Tibial nerve (tissue), 4 donors: ENCODE measurements around the gene DEGS2. TPM values are rescaled to one million over a fixed set of nuclear protein-coding genes. Genes with fewer than 3 reads are reported as not detected.
A peak's percentile ranks its signal among the peaks of the same experiment; 100 is the strongest.

Source experiments
- DNase-seq, 2 donors: peaks; one replicate each; pipeline ENCODE4 v3.0.0-alpha.2; 2019; ENCODE audit warnings: low spot score in 2 of 2
- H3K27ac ChIP-seq, 4 donors: fragments of 200-600 bp; sonication (generic) in 3 of 4; one replicate each; pipeline ENCODE4 v1.5.1; 2017 to 2019; ENCODE audit warnings: mild to moderate bottlenecking in 1 of 4
- H3K27me3 ChIP-seq, 2 donors: fragments of 200-600 bp; sonication (generic) in 1 of 2; one replicate each; pipeline versions ENCODE4 v1.5.1 to v1.6.0; 2017 to 2019
- H3K36me3 ChIP-seq, 3 donors: fragments of 200-600 bp; sonication (generic); one replicate each; pipeline ENCODE4 v1.5.1; 2018 to 2019
- H3K4me1 ChIP-seq, 4 donors: fragments of 200-600 bp; sonication (generic) in 3 of 4; one replicate each; pipeline ENCODE4 v1.5.1; 2017 to 2019
- H3K4me3 ChIP-seq, 4 donors: fragments of 200-600 bp; sonication (generic) in 3 of 4; one replicate each; pipeline ENCODE4 v1.5.1; 2017 to 2019; ENCODE audit warnings: mild to moderate bottlenecking in 1 of 4, moderate library complexity in 1 of 4
- H3K9me3 ChIP-seq, 4 donors: fragments of 200-600 bp; sonication (generic) in 3 of 4; one replicate each; pipeline ENCODE4 v1.5.1; 2017 to 2019
- EP300 ChIP-seq, 2 donors: sonication (generic); formaldehyde crosslinking; IDR thresholded peaks; one replicate each; pipeline ENCODE4 v1.6.1; 2017; ENCODE audit warnings: antibody characterized with exemption in 2 of 2, mild to moderate bottlenecking in 1 of 2
- POLR2A ChIP-seq, 2 donors: fragments of 450-650 bp; IDR thresholded peaks; one replicate each; pipeline ENCODE4 v1.6.1; 2017; ENCODE audit warnings: antibody characterized with exemption in 2 of 2, mild to moderate bottlenecking in 2 of 2, moderate library complexity in 2 of 2
- WGBS, 2 donors: methylation state at CpG; one replicate each; pipeline ENCODE4 v1.1.5; 2018; 5-methylcytosine and 5-hydroxymethylcytosine counted together
- total RNA-seq, 4 donors: library from RNA; depleted of rRNA; stranded (reverse); fragments of >200 nt; gene quantifications; one replicate each; pipeline ENCODE4 v1.1.0, GENCODE V29; 2016
- TF ChIP-seq, protein P1 (sequence below), 5 experiments: fragments of 200-600 bp in 3 of 5; fragments of 450-650 bp in 2 of 5; sonication (generic) in 3 of 5; IDR thresholded peaks; one replicate each; pipeline ENCODE4 v1.5.1; 2016 to 2019; ENCODE audit warnings: antibody characterized with exemption in 5 of 5, mild to moderate bottlenecking in 3 of 5, moderate library complexity in 2 of 5

The DEGS2 gene
- total RNA-seq, 4 donors from 2014 or later = 1.3 to 5.1 (median 1.8) TPM

DNA sequence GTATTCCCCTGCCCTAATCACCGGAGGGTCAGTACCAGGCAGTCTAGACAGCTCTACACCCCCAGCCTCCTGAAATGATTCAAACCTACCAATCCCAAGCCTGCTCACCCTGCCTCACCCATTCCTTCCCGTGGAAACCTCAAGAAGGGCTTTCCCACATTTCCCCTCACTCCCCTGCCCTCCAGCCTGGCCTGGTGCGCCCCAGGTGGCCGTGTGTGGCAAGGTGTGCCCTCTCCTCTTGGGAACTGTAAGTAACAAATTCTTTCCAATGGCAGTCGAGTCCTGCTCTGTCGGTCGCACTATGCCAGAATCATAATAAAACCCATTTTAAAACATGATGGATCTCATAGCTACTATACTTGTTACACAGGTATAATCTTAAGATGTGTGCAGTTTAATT, 13.9 kb upstream of the DEGS2 start:
- no peak for DNase-seq
- H3K36me3 ChIP-seq = peaks cover 0 to 9% (median 0%) of the 10 kb centered on the region in 3 donors
- H3K27ac ChIP-seq = no peak overlapping the region
- WGBS, 2 donors = 71 to 75% methylated on average over 7 of the region's 7 CpGs
- no peak overlapping the region for H3K4me3 ChIP-seq
- H3K9me3 ChIP-seq = no peaks in the 10 kb centered on the region
- H3K27me3 ChIP-seq = no peaks in the 10 kb centered on the region
- H3K4me1 ChIP-seq = no peaks in the 10 kb centered on the region
- no peak for TF ChIP-seq POLR2A (IDR thresholded peaks at IDR 0.05)
- TF ChIP-seq EP300 (IDR thresholded peaks at IDR 0.05) = no peak
- TF ChIP-seq, protein P1, sequence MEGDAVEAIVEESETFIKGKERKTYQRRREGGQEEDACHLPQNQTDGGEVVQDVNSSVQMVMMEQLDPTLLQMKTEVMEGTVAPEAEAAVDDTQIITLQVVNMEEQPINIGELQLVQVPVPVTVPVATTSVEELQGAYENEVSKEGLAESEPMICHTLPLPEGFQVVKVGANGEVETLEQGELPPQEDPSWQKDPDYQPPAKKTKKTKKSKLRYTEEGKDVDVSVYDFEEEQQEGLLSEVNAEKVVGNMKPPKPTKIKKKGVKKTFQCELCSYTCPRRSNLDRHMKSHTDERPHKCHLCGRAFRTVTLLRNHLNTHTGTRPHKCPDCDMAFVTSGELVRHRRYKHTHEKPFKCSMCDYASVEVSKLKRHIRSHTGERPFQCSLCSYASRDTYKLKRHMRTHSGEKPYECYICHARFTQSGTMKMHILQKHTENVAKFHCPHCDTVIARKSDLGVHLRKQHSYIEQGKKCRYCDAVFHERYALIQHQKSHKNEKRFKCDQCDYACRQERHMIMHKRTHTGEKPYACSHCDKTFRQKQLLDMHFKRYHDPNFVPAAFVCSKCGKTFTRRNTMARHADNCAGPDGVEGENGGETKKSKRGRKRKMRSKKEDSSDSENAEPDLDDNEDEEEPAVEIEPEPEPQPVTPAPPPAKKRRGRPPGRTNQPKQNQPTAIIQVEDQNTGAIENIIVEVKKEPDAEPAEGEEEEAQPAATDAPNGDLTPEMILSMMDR (IDR thresholded peaks at IDR 0.05) = no peak

DNA sequence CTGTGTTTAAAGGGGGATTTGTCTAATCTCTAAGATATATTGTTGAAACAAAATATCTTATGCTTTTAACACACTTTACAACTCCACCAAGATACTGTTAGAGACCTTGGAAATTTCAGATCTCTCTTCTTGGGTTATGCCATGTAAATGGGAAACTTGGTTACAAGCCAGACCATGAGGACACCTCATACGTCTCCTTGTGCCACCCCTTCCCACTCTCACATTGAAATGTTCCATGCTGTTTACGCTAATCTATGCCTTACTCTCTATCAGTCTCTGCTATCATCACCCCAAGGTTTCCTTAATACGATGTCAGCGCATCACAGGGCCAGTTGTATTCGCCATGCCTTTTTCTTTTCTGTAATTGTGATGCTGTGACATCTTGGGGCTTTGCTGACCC, 13.4 kb upstream of the DEGS2 start:
- H3K36me3 ChIP-seq = peaks cover 0 to 9% (median 0%) of the 10 kb centered on the region in 3 donors
- WGBS, 2 donors = 79 to 81% methylated on average over 5 of the region's 5 CpGs
- no peak overlapping the region for H3K4me3 ChIP-seq
- TF ChIP-seq, protein P1 (IDR thresholded peaks at IDR 0.05) = no peak
- no peak for TF ChIP-seq EP300 (IDR thresholded peaks at IDR 0.05)
- no peak for TF ChIP-seq POLR2A (IDR thresholded peaks at IDR 0.05)
- no peak overlapping the region for H3K27ac ChIP-seq
- H3K4me1 ChIP-seq = no peaks in the 10 kb centered on the region
- H3K27me3 ChIP-seq = no peaks in the 10 kb centered on the region
- H3K9me3 ChIP-seq = no peaks in the 10 kb centered on the region
- no peak for DNase-seq

DNA sequence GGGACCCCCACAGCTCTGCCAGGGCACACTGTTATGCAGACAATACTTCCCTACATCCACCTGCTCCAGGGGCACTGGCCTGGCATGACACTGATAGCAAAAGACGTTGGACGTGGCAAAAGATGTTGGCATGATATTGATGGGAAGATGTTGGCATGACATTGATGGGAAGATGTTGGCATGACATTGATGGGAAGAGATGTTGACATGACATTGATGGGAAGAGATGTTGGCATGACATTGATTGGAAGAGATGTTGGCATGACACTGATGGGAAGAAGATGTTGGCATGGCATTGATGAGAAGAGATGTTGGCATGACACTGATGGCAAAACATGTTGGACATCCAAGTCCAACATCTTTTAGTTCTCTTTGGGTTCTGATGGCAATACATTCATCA, 11.4 kb upstream of the DEGS2 start:
- H3K4me1 ChIP-seq = peaks cover 0 to 10% (median 6%) of the 10 kb centered on the region in 4 donors
- 92 to 98% methylated on average over 2 of the region's 2 CpGs for WGBS, 2 donors
- H3K36me3 ChIP-seq = peaks cover 0 to 9% (median 0%) of the 10 kb centered on the region in 3 donors
- DNase-seq = no peak
- H3K4me3 ChIP-seq = no peak overlapping the region
- peaks cover 0 to 8% of the 10 kb centered on the region in 2 donors for H3K27me3 ChIP-seq
- H3K9me3 ChIP-seq = no peaks in the 10 kb centered on the region
- TF ChIP-seq EP300 (IDR thresholded peaks at IDR 0.05) (no peak), POLR2A (IDR thresholded peaks at IDR 0.05) (no peak)
- TF ChIP-seq, protein P1 (IDR thresholded peaks at IDR 0.05) = no peak
- no peak overlapping the region for H3K27ac ChIP-seq

DNA sequence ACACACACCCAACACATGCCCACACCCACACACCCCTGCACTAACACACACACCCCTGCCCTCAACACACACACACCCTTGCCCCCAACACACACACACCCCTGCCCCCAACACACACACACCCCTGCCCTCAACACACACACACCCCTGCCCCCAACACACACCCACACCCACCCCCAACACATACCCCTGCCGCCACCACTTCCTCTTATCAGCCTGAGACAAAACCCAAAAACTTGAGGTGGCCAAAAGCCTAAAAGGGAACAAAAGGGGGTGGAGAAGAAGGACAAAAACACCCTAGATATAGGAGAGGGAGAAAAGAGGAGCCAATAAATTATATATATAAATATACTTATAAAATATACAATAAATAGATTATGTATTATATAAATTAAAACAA, 9.1 kb upstream of the DEGS2 start:
- WGBS, 2 donors = 88 to 91% methylated on average over 1 of the region's 1 CpG
- H3K27me3 ChIP-seq = peaks cover 0 to 8% of the 10 kb centered on the region in 2 donors

DNA sequence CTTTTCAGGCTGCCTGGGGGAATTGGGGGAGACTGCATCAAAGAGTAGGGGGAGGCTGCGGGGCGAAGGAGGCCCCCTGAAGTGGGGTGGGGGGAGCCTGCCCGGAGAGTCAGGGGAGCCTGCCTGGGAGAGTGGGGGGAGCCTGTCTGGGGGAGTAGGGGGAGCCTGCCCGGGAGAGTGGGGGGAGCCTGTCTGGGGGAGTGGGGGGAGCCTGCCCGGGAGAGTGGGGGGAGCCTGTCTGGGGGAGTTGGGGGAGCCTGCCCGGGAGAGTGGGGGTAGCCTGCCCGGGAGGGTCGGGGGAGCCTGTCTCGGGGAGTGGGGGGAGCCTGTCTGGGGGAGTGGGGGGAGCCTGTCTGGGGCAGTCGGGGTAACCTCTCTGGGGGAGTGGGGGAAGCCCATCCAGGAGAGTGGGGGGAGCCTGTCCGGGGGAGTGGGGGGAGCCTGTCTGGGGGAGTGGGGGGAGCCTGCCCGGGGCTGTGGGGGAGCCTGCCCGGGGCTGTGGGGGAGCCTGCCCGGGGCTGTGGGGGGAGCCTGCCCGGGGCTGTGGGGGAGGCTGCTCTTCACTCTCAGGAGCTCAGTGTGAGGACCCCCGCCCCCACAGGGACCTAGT, 6.5 kb upstream of the DEGS2 start:
- Histone ChIP-seq H3K27me3 (peaks cover 0 to 18% of the 10 kb centered on the region in 2 donors), H3K9me3 (no peaks in the 10 kb centered on the region)
- TF ChIP-seq POLR2A (IDR thresholded peaks at IDR 0.05) (no peak), EP300 (IDR thresholded peaks at IDR 0.05) (no peak)
- TF ChIP-seq, protein P1 (IDR thresholded peaks at IDR 0.05) = no peak

More for the DNA sequence above, 9.1 kb upstream of the DEGS2 start:
- H3K4me1 ChIP-seq = peaks cover 0 to 15% (median 6%) of the 10 kb centered on the region in 4 donors
- no peak overlapping the region for H3K27ac ChIP-seq
- H3K9me3 ChIP-seq = no peaks in the 10 kb centered on the region
- no peak for DNase-seq
- no peak overlapping the region for H3K4me3 ChIP-seq
- H3K36me3 ChIP-seq = peaks cover 0 to 9% (median 0%) of the 10 kb centered on the region in 3 donors
- TF ChIP-seq POLR2A (IDR thresholded peaks at IDR 0.05) = no peak
- no peak for TF ChIP-seq EP300 (IDR thresholded peaks at IDR 0.05)
- TF ChIP-seq, protein P1 (IDR thresholded peaks at IDR 0.05) = no peak

More for the DNA sequence above, 6.5 kb upstream of the DEGS2 start:
- peak overlapping the region in 2 of 4 donors; percentile 30 to 38 for H3K4me3 ChIP-seq
- H3K4me1 ChIP-seq = peaks cover 0 to 15% (median 6%) of the 10 kb centered on the region in 4 donors
- H3K27ac ChIP-seq = no peak overlapping the region
- no peaks in the 10 kb centered on the region for H3K36me3 ChIP-seq
- DNase-seq = no peak
- WGBS, 2 donors = 4 to 27% methylated on average over 3 to 5 of the region's 16 CpGs
